HepG2 (cell line): Measurements from ENCODE around the gene PSPH. TPM values are rescaled to one million over a fixed set of nuclear protein-coding genes. Genes with fewer than 3 reads are reported as not detected.

Experiments
- CBX1 ChIP-seq: IDR thresholded peaks from one replicate; pipeline ENCODE4 v1.6.1; 2016; ENCODE audit warnings: antibody characterized with exemption, low read depth
- CREM ChIP-seq, 2 experiments: sonication (generic) in 1 of 2; formaldehyde crosslinking in 1 of 2; IDR thresholded peaks; 2 replicates each; pipeline versions ENCODE4 v1.4.0 to v1.6.1; 2016 to 2020; ENCODE audit warnings: antibody characterized with exemption in 1 of 2, mild to moderate bottlenecking in 1 of 2, missing genetic modification reagents in 1 of 2
- EP300 ChIP-seq, 3 experiments: sonication (generic) in 1 of 3; formaldehyde crosslinking in 1 of 3; IDR thresholded peaks; 2 replicates each; pipeline versions ENCODE4 v1.5.1 to v1.6.1; 2011 to 2020; ENCODE audit warnings: low read depth in 2 of 3, low read length in 2 of 3, borderline replicate concordance in 1 of 3, improper control_type of control experiment in 1 of 3, mild to moderate bottlenecking in 1 of 3, missing genetic modification reagents in 1 of 3, moderate library complexity in 1 of 3
- MXD3 ChIP-seq: IDR thresholded peaks from 2 replicates; pipeline ENCODE4 v1.6.1; 2016; ENCODE audit warnings: mild to moderate bottlenecking, missing biosample characterization, missing genetic modification reagents
- NFIB ChIP-seq: sonication (generic); formaldehyde crosslinking; IDR thresholded peaks from 2 replicates; pipeline ENCODE4 v1.9.0; 2021; ENCODE audit warnings: missing genetic modification reagents, mild to moderate bottlenecking, borderline replicate concordance
- NR2F2 ChIP-seq: IDR thresholded peaks from 2 replicates; pipeline ENCODE4 v1.6.1; 2012; ENCODE audit warnings: low read depth, inconsistent platforms, borderline replicate concordance
- SMAD3 ChIP-seq: sonication (generic); formaldehyde crosslinking; IDR thresholded peaks from 2 replicates; pipeline ENCODE4 v1.4.0; 2020; ENCODE audit warnings: missing genetic modification reagents
- SMAD9 ChIP-seq: sonication (generic); formaldehyde crosslinking; IDR thresholded peaks from 2 replicates; pipeline ENCODE4 v1.5.1; 2020; ENCODE audit warnings: mild to moderate bottlenecking, missing genetic modification reagents
- YEATS2 ChIP-seq: sonication (generic); formaldehyde crosslinking; IDR thresholded peaks from 2 replicates; pipeline ENCODE4 v1.4.0; 2020; ENCODE audit warnings: missing genetic modification reagents, borderline replicate concordance
- ZBTB33 ChIP-seq: sonication (generic); formaldehyde crosslinking; IDR thresholded peaks from 2 replicates; pipeline ENCODE4 v1.4.0; 2020; ENCODE audit warnings: missing genetic modification reagents
- ZFP36L2 ChIP-seq: sonication (generic); formaldehyde crosslinking; IDR thresholded peaks from 2 replicates; pipeline ENCODE4 v1.4.0; 2020; ENCODE audit warnings: missing genetic modification reagents
- ZFP82 ChIP-seq: sonication (generic); formaldehyde crosslinking; IDR thresholded peaks from 2 replicates; pipeline ENCODE4 v1.5.1; 2020; ENCODE audit warnings: mild to moderate bottlenecking, missing genetic modification reagents, borderline replicate concordance
- ZNF224 ChIP-seq: sonication (generic); formaldehyde crosslinking; IDR thresholded peaks from 2 replicates; pipeline ENCODE4 v1.5.0; 2020; ENCODE audit warnings: mild to moderate bottlenecking, missing genetic modification reagents
- ZNF33B ChIP-seq: sonication (generic); formaldehyde crosslinking; IDR thresholded peaks from 2 replicates; pipeline ENCODE4 v1.5.1; 2020; ENCODE audit warnings: mild to moderate bottlenecking, missing genetic modification reagents
- ZNF432 ChIP-seq: sonication (generic); formaldehyde crosslinking; IDR thresholded peaks from 2 replicates; pipeline ENCODE4 v1.5.0; 2020; ENCODE audit warnings: missing genetic modification reagents, mild to moderate bottlenecking, borderline replicate concordance
- ZNF441 ChIP-seq: sonication (generic); formaldehyde crosslinking; IDR thresholded peaks from 2 replicates; pipeline ENCODE4 v1.7.0; 2021; ENCODE audit warnings: missing genetic modification reagents, borderline replicate concordance
- ZNF614 ChIP-seq: IDR thresholded peaks from 2 replicates; pipeline ENCODE4 v1.6.1; 2018; ENCODE audit warnings: missing biosample characterization, missing genetic modification reagents, inconsistent platforms, borderline replicate concordance
- ZNF724P ChIP-seq: sonication (generic); formaldehyde crosslinking; IDR thresholded peaks from 2 replicates; pipeline ENCODE4 v1.8.0; 2022; ENCODE audit warnings: missing genetic modification reagents, borderline replicate concordance
- ZSCAN22 ChIP-seq: sonication (generic); formaldehyde crosslinking; IDR thresholded peaks from 2 replicates; pipeline ENCODE4 v1.4.0; 2020; ENCODE audit warnings: mild to moderate bottlenecking, missing genetic modification reagents
- polyA plus RNA-seq, 8 experiments: library from polyadenylated mRNA; depleted of rRNA in 3 of 8; stranded (reverse) in 7 of 8; unstranded in 1 of 8; fragments of >200 nt; fragmentation: Illumina TruSeq in 4 of 8; extraction: Trizol in 4 of 8; gene quantifications; 2 replicates each; pipeline versions ENCODE4 v1.2.1 to v1.2.3, GENCODE V29; 2011 to 2016; ENCODE audit warnings: low read depth in 4 of 8, missing spikeins in 1 of 8, mixed read lengths in 1 of 8; ENCODE audit not compliant: insufficient read depth in 1 of 8
- total RNA-seq, 5 experiments: library from RNA; depleted of rRNA; stranded (reverse); fragments of >200 nt; fragmentation: Illumina TruSeq; extraction: Trizol; gene quantifications; 2 replicates each; pipeline ENCODE4 v1.2.3, GENCODE V29; 2016; ENCODE audit warnings: low read depth in 1 of 5
- TF ChIP-seq, protein P1 (sequence below): sonication (generic); formaldehyde crosslinking; conservative IDR thresholded peaks from 2 replicates; pipeline ENCODE4 v1.4.0; 2020; ENCODE audit warnings: missing genetic modification reagents
- TF ChIP-seq, protein P2 (sequence below), 2 experiments: fragments of 450-650 bp in 1 of 2; sonication (generic) in 1 of 2; formaldehyde crosslinking; IDR thresholded peaks; 2 replicates each; pipeline versions ENCODE4 v1.5.0 to v1.8.0; 2020 to 2022; ENCODE audit warnings: mild to moderate bottlenecking in 1 of 2, missing genetic modification reagents in 1 of 2
- TF ChIP-seq, protein P3 (sequence below): sonication (generic); formaldehyde crosslinking; IDR thresholded peaks from 2 replicates; pipeline ENCODE4 v1.4.0; 2020; ENCODE audit warnings: mild to moderate bottlenecking, missing genetic modification reagents, borderline replicate concordance
- TF ChIP-seq, protein P4 (sequence below): sonication (generic); formaldehyde crosslinking; IDR thresholded peaks from 2 replicates; pipeline ENCODE4 v1.8.1; 2023; ENCODE audit warnings: missing genetic modification reagents, mild to moderate bottlenecking, borderline replicate concordance

PSPH gene
- total and polyA plus RNA-seq, 2 of the 13 experiments (the other 11 are each of a cell fraction or from before 2014, with no cell fraction given), result 85.5 to 124 TPM

- TF ChIP-seq ZNF441 (CRISPR knock-in tag) (peak; percentile 41; the same call in 1 of the 2 replicates), SMAD3 (CRISPR knock-in tag) (0 out of 2 replicates have a peak, but pooled peaks have one; percentile 35), YEATS2 (CRISPR knock-in tag) (no peak), CREM (IDR thresholded peaks at IDR 0.05) (peak; percentile 41), CREM (CRISPR knock-in tag; IDR thresholded peaks at IDR 0.05) (no peak), SMAD9 (CRISPR knock-in tag) (no peak), ZNF614 (no peak), ZBTB33 (no peak), ZFP36L2 (CRISPR knock-in tag) (no peak), ZFP82 (CRISPR knock-in tag) (no peak), EP300 (IDR thresholded peaks at IDR 0.05; ENCODE audit: low read depth in 2 of 2, low read length in 2 of 2) (peak in 1 of 2 experiments; percentile 82; a peak in 3 of 4 replicates), EP300 (CRISPR knock-in tag; IDR thresholded peaks at IDR 0.05; ENCODE audit: borderline replicate concordance) (peak; percentile 15; the same call in 1 of the 2 replicates), ZSCAN22 (CRISPR knock-in tag) (no peak), MXD3 (CRISPR knock-in tag) (no peak), NFIB (no peak), ZNF33B (no peak), ZNF224 (CRISPR knock-in tag) (no peak), ZNF724P (no peak), ZNF432 (CRISPR knock-in tag) (no peak), CBX1 (no peak), NR2F2 (peak; percentile 50; the same call in 1 of the 2 replicates)
- TF ChIP-seq, protein P1, sequence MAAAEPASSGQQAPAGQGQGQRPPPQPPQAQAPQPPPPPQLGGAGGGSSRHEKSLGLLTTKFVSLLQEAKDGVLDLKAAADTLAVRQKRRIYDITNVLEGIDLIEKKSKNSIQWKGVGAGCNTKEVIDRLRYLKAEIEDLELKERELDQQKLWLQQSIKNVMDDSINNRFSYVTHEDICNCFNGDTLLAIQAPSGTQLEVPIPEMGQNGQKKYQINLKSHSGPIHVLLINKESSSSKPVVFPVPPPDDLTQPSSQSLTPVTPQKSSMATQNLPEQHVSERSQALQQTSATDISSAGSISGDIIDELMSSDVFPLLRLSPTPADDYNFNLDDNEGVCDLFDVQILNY (CRISPR knock-in tag), result no peak
- TF ChIP-seq, protein P2, sequence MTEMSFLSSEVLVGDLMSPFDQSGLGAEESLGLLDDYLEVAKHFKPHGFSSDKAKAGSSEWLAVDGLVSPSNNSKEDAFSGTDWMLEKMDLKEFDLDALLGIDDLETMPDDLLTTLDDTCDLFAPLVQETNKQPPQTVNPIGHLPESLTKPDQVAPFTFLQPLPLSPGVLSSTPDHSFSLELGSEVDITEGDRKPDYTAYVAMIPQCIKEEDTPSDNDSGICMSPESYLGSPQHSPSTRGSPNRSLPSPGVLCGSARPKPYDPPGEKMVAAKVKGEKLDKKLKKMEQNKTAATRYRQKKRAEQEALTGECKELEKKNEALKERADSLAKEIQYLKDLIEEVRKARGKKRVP (CRISPR knock-in tag; IDR thresholded peaks at IDR 0.05), result peak in 1 of 2 experiments; percentile 52; a peak in 2 of 4 replicates
- TF ChIP-seq, protein P3, sequence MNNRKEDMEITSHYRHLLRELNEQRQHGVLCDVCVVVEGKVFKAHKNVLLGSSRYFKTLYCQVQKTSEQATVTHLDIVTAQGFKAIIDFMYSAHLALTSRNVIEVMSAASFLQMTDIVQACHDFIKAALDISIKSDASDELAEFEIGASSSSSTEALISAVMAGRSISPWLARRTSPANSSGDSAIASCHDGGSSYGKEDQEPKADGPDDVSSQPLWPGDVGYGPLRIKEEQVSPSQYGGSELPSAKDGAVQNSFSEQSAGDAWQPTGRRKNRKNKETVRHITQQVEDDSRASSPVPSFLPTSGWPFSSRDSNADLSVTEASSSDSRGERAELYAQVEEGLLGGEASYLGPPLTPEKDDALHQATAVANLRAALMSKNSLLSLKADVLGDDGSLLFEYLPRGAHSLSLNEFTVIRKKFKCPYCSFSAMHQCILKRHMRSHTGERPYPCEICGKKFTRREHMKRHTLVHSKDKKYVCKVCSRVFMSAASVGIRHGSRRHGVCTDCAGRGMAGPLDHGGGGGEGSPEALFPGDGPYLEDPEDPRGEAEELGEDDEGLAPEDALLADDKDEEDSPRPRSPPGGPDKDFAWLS (CRISPR knock-in tag), result no peak
- TF ChIP-seq, protein P4, sequence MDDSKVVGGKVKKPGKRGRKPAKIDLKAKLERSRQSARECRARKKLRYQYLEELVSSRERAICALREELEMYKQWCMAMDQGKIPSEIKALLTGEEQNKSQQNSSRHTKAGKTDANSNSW, result no peak
These were observed 22.2 kb downstream of the PSPH start (continued) for GRCh38 chr7:56028942-56029630.
